Fibroblast of villous mesenchyme (primary cell): ENCODE results near the gene ALDH6A1. TPM values are rescaled to one million over a fixed set of nuclear protein-coding genes. Genes with fewer than 3 reads are reported as not detected.
"Not testable (repeated sequence)": the region's sequence is repeated elsewhere in the genome, so short reads cannot be mapped to it uniquely, and the experiment has no call there.

ENCODE experiments used
- DNase-seq: peaks from one replicate; pipeline ENCODE4 v3.0.0-alpha.2; 2010; ENCODE audit warnings: low read depth
- H3K4me3 ChIP-seq: 2 replicates; pipeline ENCODE4 v1.5.1; 2011; ENCODE audit warnings: low read depth, mild to moderate bottlenecking, low read length
- total RNA-seq: library from RNA; depleted of rRNA; stranded (reverse); fragments of >200 nt; gene quantifications from 2 replicates; pipeline ENCODE4 v1.2.3, GENCODE V29; 2012
- TF ChIP-seq, protein P1 (sequence below): IDR thresholded peaks from 2 replicates; pipeline ENCODE4 v1.5.1; 2012; ENCODE audit warnings: low read depth, mild to moderate bottlenecking, low read length; ENCODE audit not compliant: insufficient read depth

The ALDH6A1 gene
- 10.6 and 16.0 TPM in 2 replicates for total RNA-seq

DNA sequence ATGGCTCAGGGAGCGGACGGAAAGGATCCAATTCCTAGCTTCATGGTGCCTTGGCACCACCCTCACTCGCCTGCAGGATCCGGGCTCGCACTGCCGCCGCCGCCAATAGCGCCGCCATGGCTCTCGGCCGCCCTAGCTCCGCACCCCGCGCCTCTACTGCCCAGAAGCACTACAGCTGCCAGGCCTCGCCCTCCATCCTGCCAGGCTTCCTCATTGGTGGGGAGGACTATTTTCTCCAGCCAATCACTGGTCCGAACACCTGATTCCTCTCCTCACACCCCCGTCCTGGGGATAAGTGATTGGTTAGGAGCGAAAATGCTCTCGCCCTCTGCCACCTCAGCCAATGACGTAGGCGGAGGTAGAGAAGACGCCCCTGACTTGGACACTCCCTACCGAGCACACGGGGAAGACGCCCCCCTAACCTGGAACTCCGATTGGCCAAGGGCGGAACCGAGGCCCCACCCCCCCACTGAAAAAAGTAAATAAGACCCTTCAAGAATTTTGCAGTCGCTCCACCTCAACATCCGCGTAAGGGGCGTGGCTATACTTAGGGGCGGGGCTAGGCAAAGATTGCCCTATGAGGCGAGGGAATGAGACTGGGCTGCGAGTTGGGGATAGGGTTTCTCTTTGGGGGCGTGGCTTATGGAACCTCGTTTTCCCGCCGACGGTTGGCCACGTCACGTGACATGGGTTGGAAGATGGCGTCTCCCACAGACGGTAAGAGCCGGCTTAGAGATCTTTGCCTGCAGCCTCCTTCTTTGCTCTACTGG lies at the start of gene ALDH6A1, which contains the start of gene LIN52:
ALDH6A1 (minus strand) TSS at position 177 of the 770 bp plus-strand sequence; CDS start at position 118, 59 bp downstream.
LIN52 (plus strand) TSS at position 680 of the 770 bp plus-strand sequence; CDS start at position 699, 19 bp downstream.
- TF ChIP-seq, protein P1, sequence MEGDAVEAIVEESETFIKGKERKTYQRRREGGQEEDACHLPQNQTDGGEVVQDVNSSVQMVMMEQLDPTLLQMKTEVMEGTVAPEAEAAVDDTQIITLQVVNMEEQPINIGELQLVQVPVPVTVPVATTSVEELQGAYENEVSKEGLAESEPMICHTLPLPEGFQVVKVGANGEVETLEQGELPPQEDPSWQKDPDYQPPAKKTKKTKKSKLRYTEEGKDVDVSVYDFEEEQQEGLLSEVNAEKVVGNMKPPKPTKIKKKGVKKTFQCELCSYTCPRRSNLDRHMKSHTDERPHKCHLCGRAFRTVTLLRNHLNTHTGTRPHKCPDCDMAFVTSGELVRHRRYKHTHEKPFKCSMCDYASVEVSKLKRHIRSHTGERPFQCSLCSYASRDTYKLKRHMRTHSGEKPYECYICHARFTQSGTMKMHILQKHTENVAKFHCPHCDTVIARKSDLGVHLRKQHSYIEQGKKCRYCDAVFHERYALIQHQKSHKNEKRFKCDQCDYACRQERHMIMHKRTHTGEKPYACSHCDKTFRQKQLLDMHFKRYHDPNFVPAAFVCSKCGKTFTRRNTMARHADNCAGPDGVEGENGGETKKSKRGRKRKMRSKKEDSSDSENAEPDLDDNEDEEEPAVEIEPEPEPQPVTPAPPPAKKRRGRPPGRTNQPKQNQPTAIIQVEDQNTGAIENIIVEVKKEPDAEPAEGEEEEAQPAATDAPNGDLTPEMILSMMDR: no peak
- peak; percentile 100 for DNase-seq
- H3K4me3 ChIP-seq: peak within 1 kb of the TSS; percentile 92

DNA sequence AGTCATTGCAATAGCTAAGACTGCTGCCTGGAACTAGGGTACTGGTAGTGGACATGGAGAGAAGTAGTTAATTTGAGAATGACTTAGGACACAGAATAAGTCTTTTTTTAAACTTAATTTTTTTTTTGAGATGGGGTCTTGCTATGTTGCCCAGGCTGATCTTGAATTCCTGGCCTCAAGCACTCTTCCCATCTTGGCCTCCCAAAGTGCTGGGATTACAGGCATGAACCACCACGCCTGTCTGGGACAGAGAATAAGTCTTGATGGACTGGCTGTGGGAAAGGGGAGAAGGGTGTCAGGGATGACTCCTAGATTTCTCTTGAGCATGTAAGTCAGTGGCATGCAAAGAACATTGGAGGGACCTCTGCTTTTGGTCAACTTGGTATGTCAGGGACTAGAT lies 43.4 kb upstream of the ALDH6A1 start:
- DNase-seq: no peak
- TF ChIP-seq, protein P1: no peak
- no peak overlapping the region for H3K4me3 ChIP-seq

DNA sequence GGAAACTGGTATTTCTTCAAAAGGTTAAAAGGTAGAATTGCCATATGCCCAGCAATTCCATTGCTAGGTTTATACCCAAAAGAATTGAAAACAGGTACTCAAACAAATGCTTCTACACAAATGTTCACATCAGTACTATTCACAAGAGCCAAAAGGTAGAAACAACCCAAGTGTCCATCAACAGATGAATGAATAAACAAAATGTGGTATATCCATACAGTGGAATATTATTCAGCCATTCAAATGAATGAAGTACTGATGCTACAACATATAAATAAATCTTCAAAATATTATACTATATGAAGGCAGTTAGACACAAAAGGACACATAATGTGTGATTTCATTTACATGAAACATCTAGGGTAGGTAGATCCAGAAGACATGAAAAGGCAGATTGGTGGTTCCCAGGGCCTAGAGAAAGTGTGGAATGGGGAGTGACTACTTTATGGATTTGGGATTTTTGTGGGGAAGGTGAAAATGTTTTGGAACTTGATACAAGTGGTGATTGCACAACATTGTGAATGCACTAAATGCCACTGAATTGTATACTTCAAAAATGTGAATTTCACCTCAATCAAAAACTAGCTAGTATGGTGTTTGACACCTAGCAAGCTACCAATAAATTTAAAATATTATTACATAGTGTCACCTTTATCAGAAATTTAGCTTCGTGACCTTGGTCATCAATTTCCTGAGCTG lies 42.2 kb upstream of the ALDH6A1 start:
- no peak for DNase-seq
- H3K4me3 ChIP-seq: no peak overlapping the region
- TF ChIP-seq, protein P1: no peak

DNA sequence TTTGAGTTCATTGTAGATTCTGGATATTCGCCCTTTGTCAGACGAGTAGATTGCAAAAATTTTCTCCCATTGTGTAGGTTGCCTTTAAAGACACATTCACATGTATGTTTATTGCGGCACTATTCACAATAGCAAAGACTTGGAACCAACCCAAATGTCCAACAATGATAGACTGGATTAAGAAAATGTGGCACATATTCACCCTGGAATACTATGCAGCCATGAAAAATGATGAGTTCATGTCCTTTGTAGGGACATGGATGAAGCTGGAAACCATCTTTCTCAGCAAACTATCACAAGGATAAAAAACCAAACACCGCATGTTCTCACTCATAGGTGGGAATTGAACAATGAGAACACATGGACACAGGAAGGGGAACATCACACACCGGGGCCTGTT lies 41.2 kb upstream of the ALDH6A1 start:
- not testable (repeated sequence) for DNase-seq, H3K4me3 ChIP-seq

DNA sequence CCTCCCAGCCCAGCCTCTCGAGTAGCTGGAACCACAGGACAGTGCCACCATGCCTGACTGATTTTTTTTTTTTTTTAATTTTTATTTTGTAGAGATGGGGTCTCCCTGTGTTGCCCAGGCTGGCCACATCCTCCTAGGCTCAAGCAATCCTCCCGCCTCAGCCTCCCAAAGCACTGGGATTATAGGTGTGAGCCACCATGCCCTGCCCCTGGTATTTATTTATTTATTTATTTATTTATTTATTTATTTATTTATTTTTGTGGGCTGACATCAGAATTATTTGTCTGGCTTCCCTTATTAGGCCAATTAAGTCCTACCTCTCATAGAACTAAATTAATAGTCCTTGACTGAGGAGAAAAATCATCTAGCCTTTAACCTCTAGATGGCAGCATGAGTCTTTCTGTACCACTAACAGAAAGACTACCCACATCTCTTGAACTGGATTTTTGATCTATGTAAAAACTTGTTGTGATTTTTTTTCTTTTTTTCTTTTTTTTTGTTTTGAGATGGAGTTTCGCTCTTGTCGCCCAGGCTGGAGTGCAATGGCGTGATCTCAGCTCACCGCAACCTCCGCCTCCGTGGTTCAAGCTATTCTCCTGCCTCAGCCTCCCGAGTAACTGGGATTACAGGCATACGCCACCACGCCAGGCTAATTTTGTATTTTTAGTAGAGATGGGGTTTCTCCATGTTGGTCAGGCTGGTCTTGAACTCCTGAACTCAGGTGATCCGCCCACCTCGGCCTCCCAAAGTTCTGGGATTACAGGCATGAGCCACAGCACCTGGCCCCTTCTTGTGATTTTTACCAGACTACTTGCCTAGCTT lies 27.4 kb upstream of the ALDH6A1 start:
- peak; percentile 73 for DNase-seq
- TF ChIP-seq, protein P1: peak; percentile 66
- not testable (repeated sequence) for H3K4me3 ChIP-seq

DNA sequence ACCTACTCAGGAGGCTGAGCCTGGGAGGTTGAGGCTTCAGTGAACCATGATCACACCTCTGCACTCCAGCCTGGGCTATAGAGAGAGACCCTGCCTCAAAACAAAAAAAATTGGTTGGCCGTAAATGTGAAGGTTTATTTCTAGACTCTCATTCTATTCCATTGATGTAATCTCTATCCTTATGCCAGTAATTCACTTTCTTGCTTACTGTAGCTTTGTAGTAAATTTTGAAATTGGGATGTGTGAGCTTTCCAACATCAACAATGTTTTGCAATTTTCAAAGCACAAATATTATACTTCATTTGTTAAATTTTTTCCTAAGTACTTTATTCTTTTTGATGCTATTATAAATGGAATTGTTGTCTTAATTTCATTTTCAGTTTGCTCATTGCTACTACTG lies 25.1 kb upstream of the ALDH6A1 start:
- H3K4me3 ChIP-seq: no peak overlapping the region
- TF ChIP-seq, protein P1: no peak
- DNase-seq: no peak
